ENCODE measurements around the gene MRPL47. TPM values are rescaled to one million over a fixed set of nuclear protein-coding genes. Genes with fewer than 3 reads are reported as not detected.

Gene MRPL47
- total and polyA plus RNA-seq, 2 of the 13 experiments (the other 11 are each of a cell fraction or from before 2014, with no cell fraction given) = 36.1 to 83.8 TPM

GRCh38 chr3:179565496-179565895 is 38.9 kb downstream of the MRPL47 start:
- Histone ChIP-seq H3K4me1 (ENCODE audit: insufficient read depth, low read length) (peaks cover 23% of the 10 kb centered on the region), H3K27ac (ENCODE audit: extremely low read length, insufficient read depth, low read length) (no peak overlapping the region), H3K4me2 (ENCODE audit: low read depth, low read length) (no peak overlapping the region), H4K20me1 (ENCODE audit: insufficient read depth, low read length) (no peaks in the 10 kb centered on the region), H3K9me3 (ENCODE audit: low read length) (no peaks in the 10 kb centered on the region), H3K4me3 (replicated peaks in 1 of 3; ENCODE audit: insufficient read depth in 1 of 3, low read depth in 2 of 3, low read length in 3 of 3) (no peak overlapping the region), H3K36me3 (replicated peaks in 1 of 2; ENCODE audit: control insufficient read depth in 1 of 2, insufficient read depth in 2 of 2, low read length in 2 of 2) (peaks cover 1 to 12% of the 10 kb centered on the region in 2 experiments; a peak in 4 of 5 replicates), H2AFZ (ENCODE audit: low read length) (no peak overlapping the region), H3K79me2 (ENCODE audit: insufficient read depth, low read length) (peaks cover 42% of the 10 kb centered on the region), H3K27me3 (ENCODE audit: control insufficient read depth in 1 of 2, insufficient read depth in 2 of 2, low read length in 2 of 2) (no peaks in the 10 kb centered on the region), H3K9ac (ENCODE audit: insufficient read depth, low read depth, low read length) (no peak overlapping the region)
- POLR2A ChIA-PET = no interaction called here
- intact Hi-C loops (cut with micrococcal nuclease; ENCODE audit: unreplicated experiment) (no loop called here), in situ Hi-C loops (cut with HindIII; ENCODE audit: extremely low pct_ligation_motif_present, low pct_unique_long_range_greater_than_20kb) (loop anchor here (25.0 kb wide), 1 partner anchor 428 kb away; the partner anchor contains the start of gene PIK3CA)
- no peak for FAIRE-seq
- no TSS peak for BruUV-seq (replicated peaks)
- TF ChIP-seq NFE2L2 (IDR thresholded peaks at IDR 0.05; ENCODE audit: low read length) (no peak), NPAS2 (CRISPR knock-in tag; IDR thresholded peaks at IDR 0.05; ENCODE audit: borderline replicate concordance) (no peak), HNRNPLL (IDR thresholded peaks at IDR 0.05; ENCODE audit: low read depth, low read length, poor library complexity, severe bottlenecking) (no peak), RBM39 (IDR thresholded peaks at IDR 0.05; ENCODE audit: low read depth, low read length, poor library complexity, severe bottlenecking) (no peak), ZZZ3 (CRISPR knock-in tag; IDR thresholded peaks at IDR 0.05; ENCODE audit: borderline replicate concordance) (no peak), ZEB1 (IDR thresholded peaks at IDR 0.05; ENCODE audit: insufficient replicate concordance, low read depth) (no peak), POLR2AphosphoS5 (IDR thresholded peaks at IDR 0.05; ENCODE audit: low read depth, low read length) (no peak), ATM (IDR thresholded peaks at IDR 0.05; ENCODE audit: borderline replicate concordance) (no peak), CREM (IDR thresholded peaks at IDR 0.05) (no peak), CREM (CRISPR knock-in tag; IDR thresholded peaks at IDR 0.05) (no peak), HDAC2 (CRISPR knock-in tag; IDR thresholded peaks at IDR 0.05) (no peak), FOXO4 (CRISPR knock-in tag; conservative IDR thresholded peaks at IDR 0.05) (no peak), PHB2 (IDR thresholded peaks at IDR 0.05; ENCODE audit: partially characterized antibody) (no peak)
- TF ChIP-seq, protein P1, sequence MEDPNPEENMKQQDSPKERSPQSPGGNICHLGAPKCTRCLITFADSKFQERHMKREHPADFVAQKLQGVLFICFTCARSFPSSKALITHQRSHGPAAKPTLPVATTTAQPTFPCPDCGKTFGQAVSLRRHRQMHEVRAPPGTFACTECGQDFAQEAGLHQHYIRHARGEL (CRISPR knock-in tag; IDR thresholded peaks at IDR 0.05) = no peak
- TF ChIP-seq, protein P2, sequence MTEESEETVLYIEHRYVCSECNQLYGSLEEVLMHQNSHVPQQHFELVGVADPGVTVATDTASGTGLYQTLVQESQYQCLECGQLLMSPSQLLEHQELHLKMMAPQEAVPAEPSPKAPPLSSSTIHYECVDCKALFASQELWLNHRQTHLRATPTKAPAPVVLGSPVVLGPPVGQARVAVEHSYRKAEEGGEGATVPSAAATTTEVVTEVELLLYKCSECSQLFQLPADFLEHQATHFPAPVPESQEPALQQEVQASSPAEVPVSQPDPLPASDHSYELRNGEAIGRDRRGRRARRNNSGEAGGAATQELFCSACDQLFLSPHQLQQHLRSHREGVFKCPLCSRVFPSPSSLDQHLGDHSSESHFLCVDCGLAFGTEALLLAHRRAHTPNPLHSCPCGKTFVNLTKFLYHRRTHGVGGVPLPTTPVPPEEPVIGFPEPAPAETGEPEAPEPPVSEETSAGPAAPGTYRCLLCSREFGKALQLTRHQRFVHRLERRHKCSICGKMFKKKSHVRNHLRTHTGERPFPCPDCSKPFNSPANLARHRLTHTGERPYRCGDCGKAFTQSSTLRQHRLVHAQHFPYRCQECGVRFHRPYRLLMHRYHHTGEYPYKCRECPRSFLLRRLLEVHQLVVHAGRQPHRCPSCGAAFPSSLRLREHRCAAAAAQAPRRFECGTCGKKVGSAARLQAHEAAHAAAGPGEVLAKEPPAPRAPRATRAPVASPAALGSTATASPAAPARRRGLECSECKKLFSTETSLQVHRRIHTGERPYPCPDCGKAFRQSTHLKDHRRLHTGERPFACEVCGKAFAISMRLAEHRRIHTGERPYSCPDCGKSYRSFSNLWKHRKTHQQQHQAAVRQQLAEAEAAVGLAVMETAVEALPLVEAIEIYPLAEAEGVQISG (CRISPR knock-in tag; IDR thresholded peaks at IDR 0.05) = no peak
- ATAC-seq = no peak
- WGBS (ENCODE audit: low lambda C conversion rate) = 95% methylated on average over 3 of the region's 3 CpGs
- CTCF ChIA-PET (ENCODE audit: low intra/inter-chr PET ratio, low total read pairs) = no interaction called here
- no peak for DNase-seq (ENCODE audit: low spot score)
